ENCODE data around the gene GNL1. TPM values are rescaled to one million over a fixed set of nuclear protein-coding genes. Genes with fewer than 3 reads are reported as not detected.

The GNL1 gene
- total and polyA plus RNA-seq, 9 of the 15 experiments (the other 6 are each of a cell fraction or from before 2014, with no cell fraction given) = 0.73 to 112 (median 58.0) TPM

DNA sequence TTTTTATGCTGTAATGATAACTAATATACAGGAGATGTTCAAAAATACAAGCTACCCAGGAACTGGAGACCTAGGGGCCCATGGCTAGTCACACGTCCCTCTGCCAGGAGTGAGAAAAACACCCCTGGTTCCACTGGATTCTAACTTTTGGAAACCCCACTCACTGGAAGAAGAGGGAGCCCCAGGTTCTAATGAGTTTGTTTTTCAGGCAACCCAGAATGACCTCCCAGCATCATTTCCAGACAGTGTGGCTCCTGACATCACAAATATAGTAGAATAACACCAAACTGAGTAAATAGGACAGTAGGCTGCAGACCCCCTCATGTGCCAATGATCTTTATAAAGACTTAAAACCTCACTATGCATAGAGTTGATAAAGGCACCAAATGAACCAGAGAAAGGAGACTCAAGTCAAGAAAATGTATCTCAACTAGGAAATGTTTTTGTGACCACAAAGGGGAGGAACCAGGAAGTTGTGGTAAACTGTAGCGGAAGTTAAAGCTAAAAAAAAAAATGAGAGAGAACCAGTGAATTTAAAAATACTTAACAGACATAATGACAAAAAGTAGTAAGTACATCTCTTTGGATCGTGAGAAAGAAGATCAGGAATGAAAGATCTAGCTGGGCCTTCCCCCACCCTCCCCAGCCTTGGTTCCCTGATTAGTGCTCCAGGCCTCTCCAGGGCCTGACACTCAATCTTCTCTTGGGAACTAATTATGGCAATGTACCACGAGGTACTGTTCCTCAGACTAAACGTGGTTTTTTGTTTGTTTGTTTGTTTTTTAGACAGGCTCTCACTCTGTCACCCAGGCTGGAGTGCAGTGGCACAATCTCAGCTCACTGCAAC is 47.2 kb downstream of the GNL1 start (continued):
- TF ChIP-seq, protein P1, sequence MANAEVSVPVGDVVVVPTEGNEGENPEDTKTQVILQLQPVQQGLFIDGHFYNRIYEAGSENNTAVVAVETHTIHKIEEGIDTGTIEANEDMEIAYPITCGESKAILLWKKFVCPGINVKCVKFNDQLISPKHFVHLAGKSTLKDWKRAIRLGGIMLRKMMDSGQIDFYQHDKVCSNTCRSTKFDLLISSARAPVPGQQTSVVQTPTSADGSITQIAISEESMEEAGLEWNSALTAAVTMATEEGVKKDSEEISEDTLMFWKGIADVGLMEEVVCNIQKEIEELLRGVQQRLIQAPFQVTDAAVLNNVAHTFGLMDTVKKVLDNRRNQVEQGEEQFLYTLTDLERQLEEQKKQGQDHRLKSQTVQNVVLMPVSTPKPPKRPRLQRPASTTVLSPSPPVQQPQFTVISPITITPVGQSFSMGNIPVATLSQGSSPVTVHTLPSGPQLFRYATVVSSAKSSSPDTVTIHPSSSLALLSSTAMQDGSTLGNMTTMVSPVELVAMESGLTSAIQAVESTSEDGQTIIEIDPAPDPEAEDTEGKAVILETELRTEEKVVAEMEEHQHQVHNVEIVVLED (CRISPR knock-in tag; IDR thresholded peaks at IDR 0.05) = no peak
- TF ChIP-seq BMI1 (IDR thresholded peaks at IDR 0.05; ENCODE audit: low read length) (no peak), PHF20 (IDR thresholded peaks at IDR 0.05; ENCODE audit: partially characterized antibody) (no peak), ZNF699 (CRISPR knock-in tag; IDR thresholded peaks at IDR 0.05; ENCODE audit: insufficient replicate concordance) (no peak), PHB2 (IDR thresholded peaks at IDR 0.05; ENCODE audit: low read depth) (0 out of 2 replicates have a peak, but pooled peaks have one; percentile 11), DDX20 (tag; IDR thresholded peaks at IDR 0.05; ENCODE audit: low read depth) (0 out of 2 replicates have a peak, but pooled peaks have one; percentile 44), NFIX (CRISPR knock-in tag; IDR thresholded peaks at IDR 0.05; ENCODE audit: low read depth) (no peak), ESRRA (IDR thresholded peaks at IDR 0.05; ENCODE audit: borderline replicate concordance, low read depth) (peak; percentile 87; the same call in 1 of the 2 replicates), GATAD2A (IDR thresholded peaks at IDR 0.05) (no peak), ZNF175 (CRISPR knock-in tag; IDR thresholded peaks at IDR 0.05; ENCODE audit: low read depth) (peak; percentile 84), ADNP (tag; IDR thresholded peaks at IDR 0.05) (no peak)
- TF ChIP-seq, protein P2, sequence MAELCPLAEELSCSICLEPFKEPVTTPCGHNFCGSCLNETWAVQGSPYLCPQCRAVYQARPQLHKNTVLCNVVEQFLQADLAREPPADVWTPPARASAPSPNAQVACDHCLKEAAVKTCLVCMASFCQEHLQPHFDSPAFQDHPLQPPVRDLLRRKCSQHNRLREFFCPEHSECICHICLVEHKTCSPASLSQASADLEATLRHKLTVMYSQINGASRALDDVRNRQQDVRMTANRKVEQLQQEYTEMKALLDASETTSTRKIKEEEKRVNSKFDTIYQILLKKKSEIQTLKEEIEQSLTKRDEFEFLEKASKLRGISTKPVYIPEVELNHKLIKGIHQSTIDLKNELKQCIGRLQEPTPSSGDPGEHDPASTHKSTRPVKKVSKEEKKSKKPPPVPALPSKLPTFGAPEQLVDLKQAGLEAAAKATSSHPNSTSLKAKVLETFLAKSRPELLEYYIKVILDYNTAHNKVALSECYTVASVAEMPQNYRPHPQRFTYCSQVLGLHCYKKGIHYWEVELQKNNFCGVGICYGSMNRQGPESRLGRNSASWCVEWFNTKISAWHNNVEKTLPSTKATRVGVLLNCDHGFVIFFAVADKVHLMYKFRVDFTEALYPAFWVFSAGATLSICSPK (IDR thresholded peaks at IDR 0.05; ENCODE audit: borderline replicate concordance) = no peak
- TF ChIP-seq, protein P3, sequence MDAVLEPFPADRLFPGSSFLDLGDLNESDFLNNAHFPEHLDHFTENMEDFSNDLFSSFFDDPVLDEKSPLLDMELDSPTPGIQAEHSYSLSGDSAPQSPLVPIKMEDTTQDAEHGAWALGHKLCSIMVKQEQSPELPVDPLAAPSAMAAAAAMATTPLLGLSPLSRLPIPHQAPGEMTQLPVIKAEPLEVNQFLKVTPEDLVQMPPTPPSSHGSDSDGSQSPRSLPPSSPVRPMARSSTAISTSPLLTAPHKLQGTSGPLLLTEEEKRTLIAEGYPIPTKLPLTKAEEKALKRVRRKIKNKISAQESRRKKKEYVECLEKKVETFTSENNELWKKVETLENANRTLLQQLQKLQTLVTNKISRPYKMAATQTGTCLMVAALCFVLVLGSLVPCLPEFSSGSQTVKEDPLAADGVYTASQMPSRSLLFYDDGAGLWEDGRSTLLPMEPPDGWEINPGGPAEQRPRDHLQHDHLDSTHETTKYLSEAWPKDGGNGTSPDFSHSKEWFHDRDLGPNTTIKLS (IDR thresholded peaks at IDR 0.05; ENCODE audit: borderline replicate concordance, low read depth) = no peak
- TF ChIP-seq, protein P4, sequence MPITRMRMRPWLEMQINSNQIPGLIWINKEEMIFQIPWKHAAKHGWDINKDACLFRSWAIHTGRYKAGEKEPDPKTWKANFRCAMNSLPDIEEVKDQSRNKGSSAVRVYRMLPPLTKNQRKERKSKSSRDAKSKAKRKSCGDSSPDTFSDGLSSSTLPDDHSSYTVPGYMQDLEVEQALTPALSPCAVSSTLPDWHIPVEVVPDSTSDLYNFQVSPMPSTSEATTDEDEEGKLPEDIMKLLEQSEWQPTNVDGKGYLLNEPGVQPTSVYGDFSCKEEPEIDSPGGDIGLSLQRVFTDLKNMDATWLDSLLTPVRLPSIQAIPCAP (CRISPR knock-in tag; IDR thresholded peaks at IDR 0.05; ENCODE audit: borderline replicate concordance) = no peak

Measured in K562 (cell line).